Naive thymus-derived CD8-positive, alpha-beta T cell (primary cell): ENCODE results near the gene SLC27A5. TPM values are rescaled to one million over a fixed set of nuclear protein-coding genes. Genes with fewer than 3 reads are reported as not detected.
A peak's percentile ranks its signal among the peaks of the same experiment; 100 is the strongest.

Experiments
- ATAC-seq, 2 donors: fragments of 150-1000 bp; cut with Tn5 transposase in 1 of 2; sonication (Bioruptor Pico), chemical (Tn5 transposase) in 1 of 2; 1 replicate in 1 of 2; 2 replicates in 1 of 2; pipeline ENCODE4 v1.10.0; 2021; ENCODE audit warnings: mild to moderate bottlenecking in 2 of 2, moderate library complexity in 2 of 2
- POLR2A ChIA-PET: fragments of 350-600 bp; sonication (Branson Sonifier 250); formaldehyde crosslinking; loops from one replicate; lab custom pipeline; 2021; ENCODE audit warnings: antibody characterized with exemption; lab: Charles Lee
- DNase-seq, 10 donors: peaks; one replicate each; pipeline versions ENCODE4 v3.0.0 to v3.0.0-alpha.2; 2020 to 2022
- H3K27ac Mint-ChIP-seq, 10 donors: one replicate each; pipeline ENCODE4 v1.8.0; 2020 to 2022; ENCODE audit warnings: mild to moderate bottlenecking in 10 of 10, mixed read lengths in 10 of 10, moderate library complexity in 4 of 10, inconsistent platforms in 1 of 10
- H3K27me3 Mint-ChIP-seq, 5 donors: one replicate each; pipeline ENCODE4 v1.8.0; 2021 to 2022; ENCODE audit warnings: mixed read lengths in 5 of 5
- H3K36me3 Mint-ChIP-seq, 3 donors: one replicate each; pipeline ENCODE4 v1.8.0; 2020 to 2022; ENCODE audit warnings: mixed read lengths in 3 of 3, mild to moderate bottlenecking in 2 of 3, inconsistent platforms in 1 of 3
- H3K4me1 Mint-ChIP-seq, 4 donors: one replicate each; pipeline ENCODE4 v1.8.0; 2021 to 2022; ENCODE audit warnings: mixed read lengths in 4 of 4
- H3K4me3 Mint-ChIP-seq, 10 donors: one replicate each; pipeline ENCODE4 v1.8.0; 2020 to 2022; ENCODE audit warnings: mild to moderate bottlenecking in 10 of 10, mixed read lengths in 10 of 10, moderate library complexity in 6 of 10, inconsistent platforms in 1 of 10
- H3K9me3 Mint-ChIP-seq, 9 donors: one replicate each; pipeline ENCODE4 v1.8.0; 2020 to 2022; ENCODE audit warnings: mixed read lengths in 9 of 9, mild to moderate bottlenecking in 3 of 9, inconsistent platforms in 1 of 9, moderate library complexity in 1 of 9
- polyA plus RNA-seq, 3 donors: library from polyadenylated mRNA; unstranded; fragments of 300-500 nt; fragmentation: Illumina TruSeq; gene quantifications; one replicate each; pipeline ENCODE4 v1.2.3, GENCODE V29; 2021
- total RNA-seq, 8 experiments: library from RNA in 2 of 8; stranded (reverse) in 2 of 8; gene quantifications; one replicate each; pipeline ENCODE4 v1.2.3 and lab custom pipeline; 2021 to 2026

The SLC27A5 gene
- total and polyA plus RNA-seq, 5 experiments from 2014 or later, result 16.6 to 39.2 (median 24.5) TPM

GRCh38 chr19:58555920-58556621 is 44.3 kb upstream of the SLC27A5 start:
- Mint-ChIP-seq H3K9me3 (no peaks in the 10 kb centered on the region), H3K36me3 (peaks cover 4 to 44% (median 18%) of the 10 kb centered on the region in 3 donors), H3K27me3 (peaks cover 0 to 2% (median 0%) of the 10 kb centered on the region in 5 donors), H3K27ac (peak overlapping the region; percentile 81 to 99 (median 98)), H3K4me3 (peak overlapping the region; percentile 70 to 99 (median 92)), H3K4me1 (peaks cover 34 to 72% (median 67%) of the 10 kb centered on the region in 4 donors)
- DNase-seq (no peak), ATAC-seq (no peak)
- POLR2A ChIA-PET, result interaction anchor here (0.5 to 9.1 kb wide), 12 partner anchors 11 to 975 kb away, joined by 3 to 99 read pairs (median 10); partner anchors contain the start of genes MZF1, TRIM28, ZBTB45 and ZNF446

GRCh38 chr19:58555369-58555885 is 43.6 kb upstream of the SLC27A5 start:
- POLR2A ChIA-PET, result interaction anchor here (0.5 to 4.0 kb wide), 14 partner anchors 7 to 975 kb away, joined by 3 to 99 read pairs (median 8); partner anchors contain the start of genes MZF1, TRIM28, ZBTB45 and ZNF446
- Mint-ChIP-seq H3K4me3 (peak overlapping the region; percentile 86 to 98 (median 96)), H3K9me3 (no peaks in the 10 kb centered on the region), H3K27me3 (peaks cover 0 to 2% (median 0%) of the 10 kb centered on the region in 5 donors), H3K36me3 (peaks cover 4 to 50% (median 20%) of the 10 kb centered on the region in 3 donors), H3K27ac (peak overlapping the region; percentile 94 to 99 (median 98)), H3K4me1 (peaks cover 33 to 68% (median 62%) of the 10 kb centered on the region in 4 donors)
- DNase-seq (no peak), ATAC-seq (peak; percentile 15 to 21)

DNA sequence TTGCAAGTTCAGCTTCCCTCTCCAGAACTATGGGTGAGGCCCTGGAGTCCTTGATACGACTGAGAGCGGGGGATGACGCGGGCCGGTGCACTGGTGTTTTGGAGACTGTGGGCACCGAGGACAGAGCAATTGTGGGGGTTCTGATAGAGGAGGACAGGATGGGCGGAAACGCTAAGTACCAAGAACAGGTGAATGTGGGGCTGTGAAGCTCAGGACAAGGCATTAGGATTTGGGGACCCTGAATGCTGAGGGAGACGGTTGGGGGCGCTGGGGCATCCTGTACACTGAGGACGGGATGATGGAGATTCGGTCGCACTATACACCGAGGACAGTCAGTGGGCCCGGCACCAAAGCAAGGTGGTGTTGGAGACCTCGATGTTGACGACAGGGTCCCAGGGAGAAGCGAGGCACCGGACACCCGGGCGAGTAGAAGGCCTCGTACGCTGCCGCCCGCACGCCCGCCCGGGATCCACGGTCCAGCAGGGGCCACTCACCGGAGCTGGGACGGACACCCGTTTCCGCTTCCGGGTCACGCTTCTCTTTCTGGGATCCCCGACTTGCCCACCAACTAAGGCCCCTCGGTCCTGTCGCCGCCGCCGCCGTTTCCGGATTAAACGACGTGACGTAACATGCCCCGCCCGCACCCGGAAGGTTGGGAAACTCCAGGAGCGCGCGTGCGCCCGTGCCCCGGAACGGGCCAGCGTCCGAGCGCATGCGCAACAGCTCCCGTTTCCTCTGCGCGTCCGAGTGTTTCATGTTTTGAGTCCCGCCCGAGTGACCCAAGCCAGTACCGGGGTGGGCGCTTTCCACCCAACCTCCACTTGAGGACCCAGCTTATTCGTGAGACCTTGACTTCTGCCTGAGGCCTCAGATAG is 42.9 kb upstream of the SLC27A5 start, which contains the start of gene CHMP2A:
TSS of gene CHMP2A (minus strand) at position 612 of the 875 bp plus-strand sequence. CDS start 893 bp downstream, outside the sequence.
- peak; percentile 95 to 99 (median 96) for DNase-seq
- Mint-ChIP-seq H3K4me1 (peaks cover 29 to 67% (median 56%) of the 10 kb centered on the region in 4 donors), H3K27ac (peak within 1 kb of the TSS; percentile 94 to 99 (median 99)), H3K4me3 (peak within 1 kb of the TSS; percentile 86 to 98 (median 96)), H3K27me3 (peaks cover 0 to 2% (median 0%) of the 10 kb centered on the region in 5 donors), H3K9me3 (no peaks in the 10 kb centered on the region), H3K36me3 (peaks cover 4 to 57% (median 20%) of the 10 kb centered on the region in 3 donors)
- POLR2A ChIA-PET, result interaction anchor here (0.6 to 4.0 kb wide), 17 partner anchors 8 to 198 kb away, joined by 3 to 99 read pairs (median 6); partner anchors contain the start of genes MZF1, RPS5, TRIM28 and ZBTB45
- ATAC-seq, result peak; percentile 41 to 45

GRCh38 chr19:58553799-58554493 is 42.2 kb upstream of the SLC27A5 start:
- POLR2A ChIA-PET, result interaction anchor here (0.6 to 4.0 kb wide), 17 partner anchors 9 to 380 kb away, joined by 3 to 99 read pairs (median 6); partner anchors contain the start of genes MZF1, RPS5, TRIM28 and ZBTB45
- no peaks in the 10 kb centered on the region for H3K9me3 Mint-ChIP-seq
- DNase-seq (no peak), ATAC-seq (no peak)
- H3K36me3 Mint-ChIP-seq, result peaks cover 4 to 64% (median 20%) of the 10 kb centered on the region in 3 donors
- H3K27me3 Mint-ChIP-seq, result peaks cover 0 to 2% (median 0%) of the 10 kb centered on the region in 5 donors
- H3K4me1 Mint-ChIP-seq, result peaks cover 27 to 64% (median 53%) of the 10 kb centered on the region in 4 donors
- H3K4me3 Mint-ChIP-seq, result peak overlapping the region; percentile 86 to 98 (median 96)
- H3K27ac Mint-ChIP-seq, result peak overlapping the region; percentile 94 to 99 (median 98)

- POLR2A ChIA-PET, result interaction anchor here (0.6 to 4.0 kb wide), 5 partner anchors 8 to 173 kb away, joined by 3 to 99 read pairs (median 27); partner anchors contain the start of genes TRIM28 and ZBTB45
- no peaks in the 10 kb centered on the region for H3K27me3 Mint-ChIP-seq
- ATAC-seq (no peak), DNase-seq (no peak)
- peaks cover 4 to 76% (median 20%) of the 10 kb centered on the region in 3 donors for H3K36me3 Mint-ChIP-seq
- H3K4me3 Mint-ChIP-seq, result peak overlapping the region in 5 of 10 donors; percentile 15 to 58 (median 39)
- H3K27ac Mint-ChIP-seq, result peak overlapping the region; percentile 17 to 98 (median 52)
- peaks cover 26 to 56% (median 49%) of the 10 kb centered on the region in 4 donors for H3K4me1 Mint-ChIP-seq
- H3K9me3 Mint-ChIP-seq, result no peaks in the 10 kb centered on the region
Measured at GRCh38 chr19:58552655-58553054, 40.9 kb upstream of the SLC27A5 start.

DNA sequence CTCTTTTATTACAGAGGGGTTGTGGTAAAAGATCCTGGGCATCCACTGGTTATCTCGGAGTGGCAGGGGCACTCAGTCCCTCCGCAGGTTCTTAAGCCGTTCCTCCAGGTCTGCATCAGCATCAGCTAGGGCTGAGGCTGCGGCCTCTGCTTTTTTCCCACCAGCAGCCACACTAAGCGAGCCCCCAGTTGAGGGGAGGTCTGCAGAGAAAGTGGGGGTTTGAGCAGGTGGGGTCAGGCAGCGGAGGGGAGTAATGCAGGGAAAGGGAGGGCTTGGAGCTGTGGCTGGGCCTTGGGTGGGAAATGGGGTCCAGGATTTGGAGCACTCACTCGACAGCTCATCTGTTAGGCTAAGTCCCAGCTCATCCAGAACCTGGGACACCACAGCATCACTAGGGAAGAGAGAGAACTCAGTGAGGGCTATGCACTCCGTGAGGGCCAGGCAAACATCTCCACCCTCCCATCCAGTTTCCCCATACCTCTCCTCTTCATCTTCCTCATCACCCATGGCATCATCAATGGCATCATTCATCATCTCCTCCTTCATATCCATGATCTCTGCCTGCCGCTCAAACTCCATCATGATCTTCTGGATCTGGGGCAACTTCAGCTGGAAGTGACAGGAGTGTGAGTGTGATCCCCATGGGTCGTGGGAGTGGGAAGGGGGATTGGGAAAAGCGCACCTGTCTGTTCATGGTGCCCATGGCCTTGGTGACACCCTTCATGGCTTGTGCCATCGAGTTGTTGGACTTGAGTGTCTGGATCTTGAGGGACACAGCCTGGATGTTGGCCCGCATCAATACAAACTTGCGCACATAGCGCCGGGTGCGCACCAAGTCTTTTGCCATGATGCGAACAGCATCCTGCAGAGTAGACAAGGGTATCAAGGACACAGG is 40.0 kb upstream of the SLC27A5 start:
- peak overlapping the region in 5 of 10 donors; percentile 22 to 83 (median 55) for H3K27ac Mint-ChIP-seq
- peaks cover 4 to 80% (median 20%) of the 10 kb centered on the region in 3 donors for H3K36me3 Mint-ChIP-seq
- H3K9me3 Mint-ChIP-seq, result no peaks in the 10 kb centered on the region
- POLR2A ChIA-PET, result interaction anchor here (1.8 to 4.0 kb wide), 3 partner anchors 11 to 32 kb away, joined by 7 to 68 read pairs (median 27); partner anchors contain the start of gene ZBTB45
- no peaks in the 10 kb centered on the region for H3K27me3 Mint-ChIP-seq
- H3K4me1 Mint-ChIP-seq, result peaks cover 24 to 57% (median 45%) of the 10 kb centered on the region in 4 donors
- ATAC-seq, result no peak
- peak overlapping the region in 3 of 10 donors; percentile 19 to 60 (median 45) for H3K4me3 Mint-ChIP-seq
- DNase-seq, result peak in 1 of 10 donors; percentile 4

- H3K36me3 Mint-ChIP-seq, result peaks cover 4 to 80% (median 20%) of the 10 kb centered on the region in 3 donors
- ATAC-seq, result no peak
- H3K4me3 Mint-ChIP-seq, result peak overlapping the region in 2 of 10 donors; percentile 19 to 28
- H3K27ac Mint-ChIP-seq, result peak overlapping the region in 2 of 10 donors; percentile 21 to 62
- no peaks in the 10 kb centered on the region for H3K27me3 Mint-ChIP-seq
- H3K4me1 Mint-ChIP-seq, result peaks cover 28 to 57% (median 45%) of the 10 kb centered on the region in 4 donors
- POLR2A ChIA-PET, result interaction anchor here (1.8 kb wide), 1 partner anchor 31 kb away, joined by 7 read pairs; the partner anchor contains the start of gene ZBTB45
- DNase-seq, result no peak
- H3K9me3 Mint-ChIP-seq, result no peaks in the 10 kb centered on the region
Measured at GRCh38 chr19:58551123-58551497, 39.3 kb upstream of the SLC27A5 start.

GRCh38 chr19:58550362-58551122 is 38.8 kb upstream of the SLC27A5 start:
- Mint-ChIP-seq H3K27ac (peak overlapping the region in 3 of 10 donors; percentile 21 to 77 (median 57)), H3K9me3 (no peaks in the 10 kb centered on the region), H3K4me3 (peak overlapping the region in 1 of 10 donors; percentile 28), H3K4me1 (peaks cover 32 to 60% (median 48%) of the 10 kb centered on the region in 4 donors), H3K27me3 (no peaks in the 10 kb centered on the region), H3K36me3 (peaks cover 4 to 84% (median 21%) of the 10 kb centered on the region in 3 donors)
- POLR2A ChIA-PET, result interaction anchor here (1.8 to 7.4 kb wide), 3 partner anchors 11 to 30 kb away, joined by 6 to 77 read pairs (median 7); partner anchors contain the start of genes MZF1, UBE2M and ZBTB45
- no peak for ATAC-seq
- no peak for DNase-seq

- Mint-ChIP-seq H3K9me3 (no peaks in the 10 kb centered on the region), H3K4me1 (peaks cover 31 to 60% (median 47%) of the 10 kb centered on the region in 4 donors), H3K36me3 (peaks cover 4 to 78% (median 16%) of the 10 kb centered on the region in 3 donors), H3K27me3 (no peaks in the 10 kb centered on the region), H3K4me3 (peak overlapping the region in 1 of 10 donors; percentile 45), H3K27ac (peak overlapping the region in 5 of 10 donors; percentile 20 to 59 (median 41))
- DNase-seq, result no peak
- POLR2A ChIA-PET, result interaction anchor here (0.6 to 7.4 kb wide), 4 partner anchors 12 to 91 kb away, joined by 3 to 77 read pairs (median 7); partner anchors contain the start of genes MZF1, UBE2M and ZBTB45
- ATAC-seq, result no peak
Measured at GRCh38 chr19:58549664-58550361, 38.0 kb upstream of the SLC27A5 start.
